Measurements from ENCODE around the gene DPYD. TPM values are rescaled to one million over a fixed set of nuclear protein-coding genes. Genes with fewer than 3 reads are reported as not detected.

Gene DPYD
- total RNA-seq, 2 experiments from 2014 or later, result 9.8 to 11.1 TPM

DNA sequence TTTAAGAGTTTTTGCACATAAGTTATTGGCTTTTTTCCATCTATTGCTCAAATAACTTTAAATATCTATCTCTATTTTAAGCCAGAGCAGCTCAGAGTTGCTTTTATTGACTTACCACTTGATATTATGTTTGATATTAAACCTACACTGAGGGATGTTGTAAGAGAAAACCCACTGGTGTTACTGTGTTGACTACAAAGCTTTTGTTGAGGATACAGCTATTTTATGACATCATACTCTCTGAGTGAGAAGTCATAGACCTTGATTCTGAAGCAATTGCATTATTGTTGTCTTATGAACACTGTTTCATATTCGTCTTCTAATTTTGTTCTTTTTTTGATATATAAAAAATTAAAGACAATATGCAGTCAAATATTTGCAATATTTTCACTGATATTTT, 638.9 kb downstream of the DPYD start:
- H3K4me3 Mint-ChIP-seq, result no peak overlapping the region
- no peaks in the 10 kb centered on the region for H3K27me3 Mint-ChIP-seq (ENCODE audit: low read depth)
- intact Hi-C loops (cut with micrococcal nuclease), result no loop called here
- no peak for DNase-seq
- H3K9me3 Mint-ChIP-seq, result peaks cover 8% of the 10 kb centered on the region
- CTCF ChIA-PET, result no interaction called here
- no peak overlapping the region for H3K27ac Mint-ChIP-seq
- H3K36me3 Mint-ChIP-seq (ENCODE audit: low read depth), result peaks cover 28% of the 10 kb centered on the region
- peaks cover 2% of the 10 kb centered on the region for H3K4me1 Mint-ChIP-seq (ENCODE audit: low read depth)

DNA sequence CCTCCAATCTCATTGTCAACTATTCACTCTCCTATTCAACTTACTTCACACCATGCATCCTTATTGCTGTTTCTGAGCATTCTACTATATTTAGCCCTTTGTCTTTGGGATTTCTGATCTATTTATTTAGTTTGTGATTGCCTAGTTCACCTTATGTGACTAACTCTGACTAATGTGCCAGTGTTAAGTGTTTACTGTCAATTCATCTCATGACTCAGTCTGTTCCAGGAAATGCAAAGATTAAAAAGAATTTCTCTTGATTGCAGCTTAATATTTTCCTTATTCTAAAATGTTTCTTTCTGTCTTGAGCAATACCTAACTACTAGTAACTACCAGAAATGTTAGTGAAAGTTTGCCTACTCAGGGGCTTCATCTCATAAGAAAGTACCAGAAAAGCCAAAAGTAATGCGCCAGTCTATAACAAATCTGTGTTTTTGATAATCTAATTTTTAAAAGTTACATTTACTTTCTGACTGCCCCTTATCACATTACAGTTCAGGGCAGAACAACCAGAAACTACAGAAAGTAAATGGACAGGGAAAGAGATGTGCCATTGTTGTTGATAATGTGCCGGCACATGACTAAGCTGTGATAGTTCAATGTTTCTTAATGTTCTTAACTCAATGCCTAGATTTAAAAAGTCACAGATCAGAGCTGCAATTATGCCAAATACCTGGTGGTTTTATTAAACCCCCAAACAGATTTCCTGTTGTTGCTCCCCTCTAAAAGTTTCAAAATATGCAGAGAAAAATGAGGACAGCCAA, 642.8 kb downstream of the DPYD start:
- intact Hi-C loops (cut with micrococcal nuclease), result no loop called here
- H3K4me3 Mint-ChIP-seq, result no peak overlapping the region
- no peak for DNase-seq
- no peaks in the 10 kb centered on the region for H3K27me3 Mint-ChIP-seq (ENCODE audit: low read depth)
- H3K9me3 Mint-ChIP-seq, result peaks cover 3% of the 10 kb centered on the region
- CTCF ChIA-PET, result interaction anchor here (0.6 to 0.8 kb wide), 2 partner anchors 139 to 308 kb away, joined by 3 read pairs; no protein-coding TSS in a partner anchor
- H3K4me1 Mint-ChIP-seq (ENCODE audit: low read depth), result peaks cover 2% of the 10 kb centered on the region
- no peak overlapping the region for H3K27ac Mint-ChIP-seq
- H3K36me3 Mint-ChIP-seq (ENCODE audit: low read depth), result peaks cover 44% of the 10 kb centered on the region

DNA sequence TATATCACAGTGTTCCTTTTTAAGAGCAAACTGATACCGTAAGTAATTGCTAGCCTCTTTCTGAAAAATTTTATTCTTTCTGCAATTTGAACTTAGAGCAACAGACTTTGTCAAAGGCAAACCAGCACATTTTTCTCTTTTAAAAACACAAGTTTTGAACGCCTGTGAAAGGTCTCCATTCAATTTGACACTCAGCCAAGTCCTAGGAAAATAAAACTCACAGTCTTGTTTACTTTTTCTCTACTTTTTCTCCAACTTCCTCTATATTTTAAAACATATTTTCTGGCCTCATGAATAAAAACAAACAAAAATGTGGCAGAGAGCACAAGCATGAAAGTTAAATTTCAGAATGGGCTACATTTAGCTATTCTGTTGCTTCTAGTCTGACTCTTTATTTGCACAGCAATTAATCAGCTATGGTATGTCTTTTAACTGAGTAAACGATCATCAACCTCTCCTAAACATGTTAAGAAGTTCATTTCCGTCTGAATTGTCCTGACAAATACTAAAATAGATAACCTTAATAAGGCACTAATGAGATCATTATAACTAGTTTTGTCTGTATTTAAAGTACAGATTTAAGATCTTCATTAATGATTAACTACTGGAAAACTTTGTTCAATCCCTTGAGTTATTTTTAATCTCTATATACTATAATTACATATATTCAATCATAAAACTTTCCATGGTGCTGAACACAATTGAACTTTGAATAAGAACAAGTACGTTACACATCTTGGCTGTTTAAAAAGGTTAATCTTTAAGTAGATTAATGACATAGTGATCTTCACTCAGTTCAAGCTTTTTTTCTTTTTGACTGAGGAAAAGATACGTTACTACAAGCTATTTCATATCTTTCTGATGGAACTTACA, 648.7 kb downstream of the DPYD start:
- no peak overlapping the region for H3K27ac Mint-ChIP-seq
- no peak overlapping the region for H3K4me3 Mint-ChIP-seq
- peaks cover 50% of the 10 kb centered on the region for H3K36me3 Mint-ChIP-seq (ENCODE audit: low read depth)
- no peaks in the 10 kb centered on the region for H3K9me3 Mint-ChIP-seq
- CTCF ChIA-PET, result no interaction called here
- H3K4me1 Mint-ChIP-seq (ENCODE audit: low read depth), result no peaks in the 10 kb centered on the region
- DNase-seq, result no peak
- intact Hi-C loops (cut with micrococcal nuclease), result no loop called here
- no peaks in the 10 kb centered on the region for H3K27me3 Mint-ChIP-seq (ENCODE audit: low read depth)

GRCh38 chr1:97270508-97271307, 650.1 kb downstream of the DPYD start:
- peaks cover 38% of the 10 kb centered on the region for H3K36me3 Mint-ChIP-seq (ENCODE audit: low read depth)
- no peak overlapping the region for H3K27ac Mint-ChIP-seq
- H3K4me1 Mint-ChIP-seq (ENCODE audit: low read depth), result no peaks in the 10 kb centered on the region
- intact Hi-C loops (cut with micrococcal nuclease), result no loop called here
- no peaks in the 10 kb centered on the region for H3K27me3 Mint-ChIP-seq (ENCODE audit: low read depth)
- CTCF ChIA-PET, result no interaction called here
- no peak overlapping the region for H3K4me3 Mint-ChIP-seq
- no peaks in the 10 kb centered on the region for H3K9me3 Mint-ChIP-seq
- no peak for DNase-seq

GRCh38 chr1:97265630-97266029, 655.2 kb downstream of the DPYD start:
- CTCF ChIA-PET, result no interaction called here
- no peak overlapping the region for H3K4me3 Mint-ChIP-seq
- peaks cover 23% of the 10 kb centered on the region for H3K36me3 Mint-ChIP-seq (ENCODE audit: low read depth)
- no peaks in the 10 kb centered on the region for H3K4me1 Mint-ChIP-seq (ENCODE audit: low read depth)
- H3K9me3 Mint-ChIP-seq, result no peaks in the 10 kb centered on the region
- intact Hi-C loops (cut with micrococcal nuclease), result no loop called here
- no peaks in the 10 kb centered on the region for H3K27me3 Mint-ChIP-seq (ENCODE audit: low read depth)
- no peak overlapping the region for H3K27ac Mint-ChIP-seq
- no peak for DNase-seq

DNA sequence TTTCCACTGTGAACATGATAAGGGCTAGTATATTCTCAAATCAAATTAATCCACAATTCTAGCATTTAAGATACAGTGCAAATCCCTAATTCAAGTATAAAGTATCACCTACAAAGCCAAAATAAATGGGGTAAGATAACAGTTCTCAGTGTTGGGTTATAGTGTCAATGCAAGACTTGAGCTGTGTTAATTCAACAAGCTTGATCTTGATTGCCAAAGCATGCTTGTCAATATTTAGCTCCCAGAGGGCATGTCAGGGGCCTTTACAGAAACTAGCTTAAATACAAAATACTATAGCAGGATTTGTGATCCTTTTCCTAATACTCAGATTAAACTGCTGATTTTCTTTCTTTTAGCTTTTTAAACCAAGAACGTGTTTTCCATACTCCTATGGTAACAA, 658.0 kb downstream of the DPYD start:
- Mint-ChIP-seq H3K9me3 (no peaks in the 10 kb centered on the region), H3K36me3 (ENCODE audit: low read depth) (peaks cover 6% of the 10 kb centered on the region), H3K27me3 (ENCODE audit: low read depth) (no peaks in the 10 kb centered on the region), H3K27ac (no peak overlapping the region), H3K4me3 (no peak overlapping the region), H3K4me1 (ENCODE audit: low read depth) (no peaks in the 10 kb centered on the region)
- CTCF ChIA-PET, result no interaction called here
- DNase-seq, result no peak
- intact Hi-C loops (cut with micrococcal nuclease), result no loop called here

DNA sequence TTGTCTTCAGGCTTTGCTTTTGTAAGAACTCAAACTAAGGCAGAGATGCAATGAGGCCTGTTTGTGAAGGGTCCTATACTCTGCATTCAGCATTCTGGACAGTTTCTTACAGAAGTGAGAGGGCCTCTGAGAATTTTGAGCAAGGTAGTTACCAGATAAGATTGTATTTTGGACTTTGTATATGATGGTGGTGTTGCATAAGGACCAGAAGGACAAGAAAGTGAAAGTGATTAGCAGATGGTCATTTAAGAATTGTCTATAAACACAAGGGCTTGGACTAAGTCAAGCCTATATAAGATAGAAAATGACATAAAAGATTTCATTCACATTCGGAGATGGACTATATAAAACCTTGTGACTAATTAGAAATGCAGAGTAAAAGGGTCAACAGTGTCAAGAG, 662.2 kb downstream of the DPYD start:
- Mint-ChIP-seq H3K36me3 (ENCODE audit: low read depth) (peaks cover 2% of the 10 kb centered on the region), H3K9me3 (no peaks in the 10 kb centered on the region), H3K4me1 (ENCODE audit: low read depth) (no peaks in the 10 kb centered on the region), H3K27me3 (ENCODE audit: low read depth) (no peaks in the 10 kb centered on the region), H3K27ac (no peak overlapping the region), H3K4me3 (no peak overlapping the region)
- no peak for DNase-seq
- CTCF ChIA-PET, result interaction anchor here (0.6 kb wide), 1 partner anchor 1329 kb away, joined by 3 read pairs; no protein-coding TSS in a partner anchor
- intact Hi-C loops (cut with micrococcal nuclease), result no loop called here

DNA sequence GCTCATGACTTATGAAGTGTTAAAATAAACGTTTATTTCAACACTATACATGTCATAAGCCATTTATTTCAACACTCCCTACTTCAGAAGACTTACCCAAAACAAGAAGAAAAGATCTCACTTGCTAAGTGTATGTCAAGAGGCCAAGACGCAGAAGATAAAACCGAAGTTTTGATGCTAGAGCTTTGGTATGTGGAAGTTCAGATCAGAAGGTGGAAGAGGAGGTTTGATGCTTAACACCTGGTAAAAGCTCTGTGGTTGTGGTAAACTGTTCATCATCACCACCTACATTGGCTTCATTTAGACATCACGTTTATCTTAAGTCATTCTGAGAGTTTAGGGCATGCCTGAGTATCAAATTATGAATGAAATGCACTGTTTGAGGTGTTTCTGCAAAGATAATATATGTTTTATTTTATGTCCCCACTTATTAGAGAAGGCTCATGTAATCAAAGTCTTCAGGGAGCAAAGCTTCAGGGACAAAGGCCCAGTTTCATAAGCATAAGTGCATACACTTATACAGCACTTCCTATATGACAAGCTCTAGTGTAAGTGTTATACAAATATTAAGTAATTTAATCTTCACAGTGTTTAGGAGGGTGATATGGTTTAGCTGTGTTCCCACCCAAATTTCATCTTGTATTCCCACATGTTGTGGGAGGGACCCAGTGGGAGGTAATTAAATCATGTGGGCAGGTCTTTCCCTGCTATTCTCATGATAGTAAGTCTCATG, 665.9 kb downstream of the DPYD start:
- Mint-ChIP-seq H3K36me3 (ENCODE audit: low read depth) (peaks cover 7% of the 10 kb centered on the region), H3K4me1 (ENCODE audit: low read depth) (no peaks in the 10 kb centered on the region), H3K4me3 (no peak overlapping the region), H3K27ac (no peak overlapping the region), H3K9me3 (no peaks in the 10 kb centered on the region), H3K27me3 (ENCODE audit: low read depth) (no peaks in the 10 kb centered on the region)
- CTCF ChIA-PET, result no interaction called here
- intact Hi-C loops (cut with micrococcal nuclease), result no loop called here
- no peak for DNase-seq

DNA sequence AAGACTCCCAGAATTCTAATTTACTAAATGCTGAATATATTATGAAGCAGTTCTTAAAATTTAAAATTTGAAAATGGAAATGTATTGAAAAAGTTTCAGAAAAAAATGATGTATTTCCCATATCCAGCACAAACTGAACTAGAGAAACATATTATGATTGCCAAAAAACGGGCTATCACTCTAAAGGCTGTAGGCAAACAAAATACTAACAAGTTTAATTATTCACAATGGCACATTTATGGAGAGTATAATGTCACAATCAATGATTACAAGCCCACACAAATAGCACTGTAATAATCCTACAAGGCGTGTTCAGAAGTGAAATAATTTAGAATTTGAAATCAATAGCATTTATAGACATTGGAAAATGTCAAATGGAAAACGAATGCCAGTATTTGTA, 667.9 kb downstream of the DPYD start:
- Mint-ChIP-seq H3K27ac (no peak overlapping the region), H3K27me3 (ENCODE audit: low read depth) (no peaks in the 10 kb centered on the region), H3K36me3 (ENCODE audit: low read depth) (peaks cover 12% of the 10 kb centered on the region), H3K4me1 (ENCODE audit: low read depth) (no peaks in the 10 kb centered on the region), H3K9me3 (peaks cover 4% of the 10 kb centered on the region), H3K4me3 (no peak overlapping the region)
- intact Hi-C loops (cut with micrococcal nuclease), result no loop called here
- no peak for DNase-seq
- CTCF ChIA-PET, result interaction anchor here (1.2 kb wide), 1 partner anchor 22 kb away, joined by 3 read pairs; no protein-coding TSS in a partner anchor

GRCh38 chr1:97252076-97252475, 668.8 kb downstream of the DPYD start:
- H3K4me3 Mint-ChIP-seq, result no peak overlapping the region
- H3K27ac Mint-ChIP-seq, result no peak overlapping the region
- H3K9me3 Mint-ChIP-seq, result peaks cover 4% of the 10 kb centered on the region

GRCh38 chr1:97247196-97247595, 673.6 kb downstream of the DPYD start:
- Mint-ChIP-seq H3K27ac (no peak overlapping the region), H3K4me3 (no peak overlapping the region), H3K4me1 (ENCODE audit: low read depth) (no peaks in the 10 kb centered on the region), H3K36me3 (ENCODE audit: low read depth) (peaks cover 12% of the 10 kb centered on the region), H3K9me3 (peaks cover 4% of the 10 kb centered on the region), H3K27me3 (ENCODE audit: low read depth) (no peaks in the 10 kb centered on the region)
- CTCF ChIA-PET, result no interaction called here
- no peak for DNase-seq
- intact Hi-C loops (cut with micrococcal nuclease), result no loop called here

More at GRCh38 chr1:97252076-97252475, 668.8 kb downstream of the DPYD start:
- DNase-seq, result no peak
- Mint-ChIP-seq H3K36me3 (ENCODE audit: low read depth) (peaks cover 12% of the 10 kb centered on the region), H3K27me3 (ENCODE audit: low read depth) (no peaks in the 10 kb centered on the region), H3K4me1 (ENCODE audit: low read depth) (no peaks in the 10 kb centered on the region)
- CTCF ChIA-PET, result interaction anchor here (1.2 kb wide), 1 partner anchor 23 kb away, joined by 3 read pairs; no protein-coding TSS in a partner anchor
- intact Hi-C loops (cut with micrococcal nuclease), result no loop called here

All from activated naive CD4-positive, alpha-beta T cell treated with anti-CD3 and anti-CD28 coated beads for 36 hours (primary cell).